Caco-2 (cell line): Measurements from ENCODE around the gene RPL38. TPM values are rescaled to one million over a fixed set of nuclear protein-coding genes. Genes with fewer than 3 reads are reported as not detected.

Source experiments
- BruUV-seq: library from RNA; stranded (reverse); fragments of 400-500 nt; replicated peaks from 2 replicates; lab custom pipeline; 2021; lab: Mats Ljungman, UMichigan
- CTCF ChIA-PET: fragments of 300-600 bp; sonication (Branson Sonifier 250); formaldehyde crosslinking; loops from one replicate; lab custom pipeline; 2022; ENCODE audit warnings: antibody characterized with exemption; lab: Charles Lee
- POLR2A ChIA-PET: fragments of 300-600 bp; sonication (Branson Sonifier 250); formaldehyde crosslinking; loops from one replicate; lab custom pipeline; 2022; ENCODE audit warnings: antibody characterized with exemption; lab: Charles Lee
- DNase-seq, 2 experiments: peaks; one replicate each; pipeline versions ENCODE4 v3.0.0 to v3.0.0-alpha.2; 2020 to 2022
- H3K27me3 ChIP-seq: replicated peaks from 2 replicates; pipeline ENCODE4 v1.6.0; 2011; ENCODE audit warnings: low read length; ENCODE audit not compliant: control insufficient read depth, insufficient read depth
- H3K36me3 ChIP-seq: 2 replicates; pipeline ENCODE4 v1.5.1; 2011; ENCODE audit warnings: low read length; ENCODE audit not compliant: control insufficient read depth, insufficient read depth
- H3K4me1 ChIP-seq: fragments of 250-450 bp; sonication (Bioruptor Pico); 2 replicates; pipeline ENCODE4 v1.5.1; 2020; ENCODE audit warnings: mild to moderate bottlenecking
- H3K4me3 ChIP-seq: 2 replicates; pipeline ENCODE4 v1.5.1; 2011; ENCODE audit warnings: low read depth, mild to moderate bottlenecking, control low read depth, low read length
- H3K9me3 ChIP-seq: fragments of 250-450 bp; sonication (Bioruptor Pico); 2 replicates; pipeline ENCODE4 v1.5.1; 2020; ENCODE audit warnings: mild to moderate bottlenecking, moderate library complexity
- H3K27ac Mint-ChIP-seq: one replicate; pipeline ENCODE4 v1.8.0; 2022; ENCODE audit warnings: mixed read lengths; ENCODE audit not compliant: unreplicated experiment
- H3K27me3 Mint-ChIP-seq: one replicate; pipeline ENCODE4 v1.8.0; 2022; ENCODE audit warnings: mixed read lengths; ENCODE audit not compliant: insufficient read depth, unreplicated experiment
- H3K36me3 Mint-ChIP-seq: one replicate; pipeline ENCODE4 v1.8.0; 2022; ENCODE audit warnings: mild to moderate bottlenecking, mixed read lengths; ENCODE audit not compliant: insufficient read depth, unreplicated experiment
- H3K4me1 Mint-ChIP-seq: one replicate; pipeline ENCODE4 v1.8.0; 2022; ENCODE audit warnings: low read depth, mixed read lengths; ENCODE audit not compliant: unreplicated experiment
- H3K4me3 Mint-ChIP-seq: one replicate; pipeline ENCODE4 v1.8.0; 2022; ENCODE audit warnings: mild to moderate bottlenecking, moderate library complexity, mixed read lengths; ENCODE audit not compliant: unreplicated experiment
- H3K9me3 Mint-ChIP-seq: one replicate; pipeline ENCODE4 v1.8.0; 2022; ENCODE audit warnings: mixed read lengths; ENCODE audit not compliant: unreplicated experiment
- intact Hi-C: fragments of 100-400 bp; cut with micrococcal nuclease; formaldehyde crosslinking; loops from one replicate; pipeline ENCODE4 v1.10.0; 2022; ENCODE audit not compliant: unreplicated experiment
- total RNA-seq: library from RNA; stranded (reverse); gene quantifications from 2 replicates; pipeline ENCODE4 v1.2.3, GENCODE V29; 2022
- TF ChIP-seq, protein P1 (sequence below), 2 experiments: fragments of 200-600 bp in 1 of 2; IDR thresholded peaks; 1 replicate in 1 of 2; 2 replicates in 1 of 2; pipeline versions ENCODE4 v1.5.1 to v1.8.0; 2011 to 2022; ENCODE audit warnings: antibody characterized with exemption in 1 of 2, control low read depth in 1 of 2, inconsistent platforms in 1 of 2, low read depth in 1 of 2, low read length in 1 of 2, mild to moderate bottlenecking in 1 of 2, moderate library complexity in 1 of 2; ENCODE audit not compliant: insufficient read depth in 1 of 2, severe bottlenecking in 1 of 2, unreplicated experiment in 1 of 2

RPL38 gene
- total RNA-seq, 1 experiment from 2014 or later: 1,319 TPM

- Histone ChIP-seq H3K4me1 (no peaks in the 10 kb centered on the region), H3K9me3 (no peaks in the 10 kb centered on the region), H3K27me3 (no peaks in the 10 kb centered on the region; the same call in none of the 2 replicates), H3K36me3 (no peaks in the 10 kb centered on the region), H3K4me3 (no peak overlapping the region)
- no peak overlapping the region for H3K4me3 Mint-ChIP-seq
- intact Hi-C loops: loop anchor here (1.0 to 10.0 kb wide), 5 partner anchors 86 to 747 kb away; no protein-coding TSS in a partner anchor
- H3K27ac Mint-ChIP-seq: no peak overlapping the region
- TF ChIP-seq, protein P1, sequence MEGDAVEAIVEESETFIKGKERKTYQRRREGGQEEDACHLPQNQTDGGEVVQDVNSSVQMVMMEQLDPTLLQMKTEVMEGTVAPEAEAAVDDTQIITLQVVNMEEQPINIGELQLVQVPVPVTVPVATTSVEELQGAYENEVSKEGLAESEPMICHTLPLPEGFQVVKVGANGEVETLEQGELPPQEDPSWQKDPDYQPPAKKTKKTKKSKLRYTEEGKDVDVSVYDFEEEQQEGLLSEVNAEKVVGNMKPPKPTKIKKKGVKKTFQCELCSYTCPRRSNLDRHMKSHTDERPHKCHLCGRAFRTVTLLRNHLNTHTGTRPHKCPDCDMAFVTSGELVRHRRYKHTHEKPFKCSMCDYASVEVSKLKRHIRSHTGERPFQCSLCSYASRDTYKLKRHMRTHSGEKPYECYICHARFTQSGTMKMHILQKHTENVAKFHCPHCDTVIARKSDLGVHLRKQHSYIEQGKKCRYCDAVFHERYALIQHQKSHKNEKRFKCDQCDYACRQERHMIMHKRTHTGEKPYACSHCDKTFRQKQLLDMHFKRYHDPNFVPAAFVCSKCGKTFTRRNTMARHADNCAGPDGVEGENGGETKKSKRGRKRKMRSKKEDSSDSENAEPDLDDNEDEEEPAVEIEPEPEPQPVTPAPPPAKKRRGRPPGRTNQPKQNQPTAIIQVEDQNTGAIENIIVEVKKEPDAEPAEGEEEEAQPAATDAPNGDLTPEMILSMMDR (IDR thresholded peaks at IDR 0.05; ENCODE audit: insufficient read depth in 1 of 2, low read depth in 1 of 2, low read length in 1 of 2, severe bottlenecking in 1 of 2, unreplicated experiment in 1 of 2): peak; percentile 94 to 98
- no TSS peak for BruUV-seq
- H3K36me3 Mint-ChIP-seq: peaks cover 4% of the 10 kb centered on the region
- H3K4me1 Mint-ChIP-seq: no peaks in the 10 kb centered on the region
- H3K27me3 Mint-ChIP-seq: peaks cover 31% of the 10 kb centered on the region
- no peaks in the 10 kb centered on the region for H3K9me3 Mint-ChIP-seq
- ChIA-PET CTCF (interaction anchor here (0.6 to 1.6 kb wide), 2 partner anchors 86 to 402 kb away, joined by 3 read pairs; no protein-coding TSS in a partner anchor), POLR2A (no interaction called here)
- DNase-seq: peak; percentile 71 to 78
These were observed 26.9 kb upstream of the RPL38 start for GRCh38 chr17:74176546-74177001.

DNA sequence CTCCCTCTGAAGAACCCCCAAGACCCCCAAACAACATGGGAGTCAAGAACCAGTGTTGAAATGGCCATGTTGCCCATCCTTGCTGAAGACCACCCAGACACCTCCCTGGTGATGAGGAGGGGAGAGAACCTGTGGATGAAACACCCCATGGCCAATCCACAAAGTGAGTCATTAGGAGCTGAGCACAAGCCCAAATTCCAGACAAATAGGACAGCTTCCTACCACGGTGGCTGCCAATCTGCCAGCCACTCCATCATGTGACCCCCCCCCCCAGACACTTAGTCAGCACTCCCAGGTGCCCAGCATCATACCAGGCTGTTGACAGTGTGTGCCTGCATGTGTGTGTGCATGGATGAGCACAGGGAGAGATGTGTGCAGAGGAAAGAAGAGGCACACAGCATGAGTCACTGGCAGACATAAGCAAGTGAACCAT is 26.4 kb upstream of the RPL38 start:
- TF ChIP-seq, protein P1 (IDR thresholded peaks at IDR 0.05; ENCODE audit: insufficient read depth in 1 of 2, low read depth in 1 of 2, low read length in 1 of 2, severe bottlenecking in 1 of 2, unreplicated experiment in 1 of 2): no peak
- peaks cover 31% of the 10 kb centered on the region for H3K27me3 Mint-ChIP-seq
- peaks cover 4% of the 10 kb centered on the region for H3K36me3 Mint-ChIP-seq
- no peak overlapping the region for H3K4me3 ChIP-seq
- intact Hi-C loops: loop anchor here (2.0 to 10.0 kb wide), 2 partner anchors 86 to 462 kb away; no protein-coding TSS in a partner anchor
- ChIA-PET CTCF (interaction anchor here (1.6 kb wide), 1 partner anchor 87 kb away, joined by 3 read pairs; no protein-coding TSS in a partner anchor), POLR2A (no interaction called here)
- no peaks in the 10 kb centered on the region for H3K4me1 ChIP-seq
- no peaks in the 10 kb centered on the region for H3K9me3 Mint-ChIP-seq
- H3K4me1 Mint-ChIP-seq: no peaks in the 10 kb centered on the region
- H3K9me3 ChIP-seq: no peaks in the 10 kb centered on the region
- BruUV-seq: no TSS peak
- no peak for DNase-seq
- no peak overlapping the region for H3K4me3 Mint-ChIP-seq
- no peaks in the 10 kb centered on the region for H3K36me3 ChIP-seq
- no peaks in the 10 kb centered on the region; the same call in none of the 2 replicates for H3K27me3 ChIP-seq
- H3K27ac Mint-ChIP-seq: no peak overlapping the region

- ChIA-PET POLR2A (no interaction called here), CTCF (interaction anchor here (1.0 kb wide), 1 partner anchor 20 kb away, joined by 3 read pairs; no protein-coding TSS in a partner anchor)
- no TSS peak for BruUV-seq
- Histone ChIP-seq H3K4me1 (no peaks in the 10 kb centered on the region), H3K36me3 (no peaks in the 10 kb centered on the region), H3K27me3 (no peaks in the 10 kb centered on the region; the same call in none of the 2 replicates), H3K4me3 (no peak overlapping the region), H3K9me3 (no peaks in the 10 kb centered on the region)
- Mint-ChIP-seq H3K27ac (no peak overlapping the region), H3K4me1 (no peaks in the 10 kb centered on the region), H3K27me3 (peaks cover 25% of the 10 kb centered on the region), H3K36me3 (peaks cover 4% of the 10 kb centered on the region), H3K9me3 (no peaks in the 10 kb centered on the region), H3K4me3 (no peak overlapping the region)
- DNase-seq: no peak
- intact Hi-C loops: loop anchor here (10.0 kb wide), 1 partner anchor 465 kb away; no protein-coding TSS in a partner anchor
- TF ChIP-seq, protein P1 (IDR thresholded peaks at IDR 0.05; ENCODE audit: insufficient read depth in 1 of 2, low read depth in 1 of 2, low read length in 1 of 2, severe bottlenecking in 1 of 2, unreplicated experiment in 1 of 2): no peak
These were observed 23.9 kb upstream of the RPL38 start for GRCh38 chr17:74179576-74179975.
